Activated CD8-positive, alpha-beta memory T cell treated with anti-CD3 and anti-CD28 coated beads for 36 hours (primary cell): ENCODE results near the gene GPR22. TPM values are rescaled to one million over a fixed set of nuclear protein-coding genes. Genes with fewer than 3 reads are reported as not detected.

Experiments
- CTCF ChIA-PET: fragments of 350-600 bp; sonication (Branson Sonifier 250); formaldehyde crosslinking; loops from one replicate; lab custom pipeline; 2021; ENCODE audit warnings: antibody characterized with exemption; lab: Charles Lee
- POLR2A ChIA-PET: fragments of 350-600 bp; sonication (Branson Sonifier 250); formaldehyde crosslinking; loops from one replicate; lab custom pipeline; 2021; ENCODE audit warnings: antibody characterized with exemption; lab: Charles Lee
- total RNA-seq, 2 experiments: library from RNA; stranded (reverse); gene quantifications; one replicate each; pipeline ENCODE4 v1.2.3, GENCODE V29; 2021

The GPR22 gene
- total RNA-seq, 2 experiments from 2014 or later, result not detected

DNA sequence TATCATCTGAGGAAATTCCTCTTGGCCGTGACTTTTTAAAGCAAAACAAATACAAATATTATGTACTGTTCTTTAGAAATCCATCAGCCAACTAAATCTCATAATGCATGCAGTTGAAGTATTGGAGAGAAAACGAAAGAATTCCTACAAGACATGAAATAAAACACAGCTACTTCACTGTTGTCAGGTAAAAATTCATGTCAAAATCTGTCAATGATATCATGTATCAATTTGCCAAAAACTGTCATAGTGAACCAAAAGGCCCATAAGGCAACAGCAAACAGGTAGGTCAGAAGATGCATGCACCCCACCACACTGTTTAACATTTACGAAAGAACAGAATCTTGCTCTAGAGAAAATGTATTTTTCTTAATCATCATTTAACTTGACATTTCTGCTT is 2.3 kb downstream of the GPR22 start:
- CTCF ChIA-PET, result no interaction called here
- POLR2A ChIA-PET, result no interaction called here

DNA sequence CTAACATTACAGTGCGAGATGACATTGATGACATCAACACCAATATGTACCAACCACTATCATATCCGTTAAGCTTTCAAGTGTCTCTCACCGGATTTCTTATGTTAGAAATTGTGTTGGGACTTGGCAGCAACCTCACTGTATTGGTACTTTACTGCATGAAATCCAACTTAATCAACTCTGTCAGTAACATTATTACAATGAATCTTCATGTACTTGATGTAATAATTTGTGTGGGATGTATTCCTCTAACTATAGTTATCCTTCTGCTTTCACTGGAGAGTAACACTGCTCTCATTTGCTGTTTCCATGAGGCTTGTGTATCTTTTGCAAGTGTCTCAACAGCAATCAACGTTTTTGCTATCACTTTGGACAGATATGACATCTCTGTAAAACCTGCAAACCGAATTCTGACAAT is 4.3 kb downstream of the GPR22 start:
- ChIA-PET POLR2A (no interaction called here), CTCF (no interaction called here)

GRCh38 chr7:107479303-107479702 is 9.4 kb downstream of the GPR22 start:
- ChIA-PET POLR2A (no interaction called here), CTCF (no interaction called here)

DNA sequence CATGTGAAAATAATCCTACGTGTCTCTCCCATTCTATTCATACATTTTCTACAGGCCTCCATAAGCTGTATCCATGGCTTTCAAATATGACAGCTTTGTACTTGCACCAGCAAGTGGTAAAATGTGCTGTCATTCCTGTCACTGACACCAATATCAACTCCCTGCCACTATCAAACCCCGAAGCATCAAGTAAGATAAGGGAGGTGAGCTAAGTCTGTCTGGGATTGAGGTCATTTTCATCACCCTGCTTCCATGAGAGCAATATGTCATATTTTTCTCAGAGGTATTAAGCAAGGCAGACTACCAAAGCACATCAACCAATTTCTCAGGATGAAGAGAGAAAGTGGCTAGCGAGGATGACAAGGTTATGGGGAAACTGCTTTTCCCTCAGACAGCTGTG is 11.1 kb downstream of the GPR22 start:
- POLR2A ChIA-PET, result no interaction called here
- CTCF ChIA-PET, result no interaction called here

DNA sequence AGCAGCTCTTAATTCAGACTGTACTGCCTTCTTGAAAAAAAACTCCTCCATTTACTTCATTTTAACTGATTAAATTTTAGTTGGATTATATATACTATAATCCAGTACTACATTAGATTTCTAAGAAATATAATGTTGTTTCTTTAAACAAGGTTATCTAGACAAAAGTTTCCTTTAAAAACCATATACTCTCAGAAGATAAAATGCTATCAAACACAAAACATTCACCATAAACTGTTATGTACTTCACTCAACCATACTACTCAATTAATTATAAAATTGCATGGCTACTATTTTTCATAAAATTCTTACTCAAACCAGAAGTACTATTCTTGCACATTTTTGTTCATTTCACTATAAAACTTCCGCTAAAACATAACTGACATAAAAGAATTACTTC is 12.7 kb downstream of the GPR22 start:
- CTCF ChIA-PET, result no interaction called here
- POLR2A ChIA-PET, result no interaction called here

- ChIA-PET CTCF (no interaction called here), POLR2A (no interaction called here)
These were observed 16.2 kb downstream of the GPR22 start for GRCh38 chr7:107486041-107486440.

DNA sequence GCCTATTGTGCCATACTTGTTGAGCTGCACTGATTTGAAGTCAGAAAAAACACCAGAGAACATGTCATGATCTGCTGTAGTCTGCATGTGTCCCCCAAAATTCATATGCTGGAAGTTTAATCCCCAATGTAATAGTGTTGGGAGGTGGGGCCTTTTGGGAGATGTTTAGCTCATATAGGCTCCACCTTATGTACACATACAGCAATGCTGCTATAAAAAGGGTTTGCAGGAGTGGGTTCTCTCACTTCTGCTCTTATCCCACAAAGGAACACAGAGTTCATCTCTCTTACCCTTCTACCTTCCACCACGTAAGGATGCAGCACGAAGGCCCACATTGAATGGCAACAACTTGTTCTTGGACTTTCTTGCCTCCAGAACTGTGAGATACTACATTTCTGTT is 23.0 kb downstream of the GPR22 start:
- ChIA-PET CTCF (no interaction called here), POLR2A (no interaction called here)

- ChIA-PET POLR2A (no interaction called here), CTCF (interaction anchor here (1.1 kb wide), 1 partner anchor 31 kb away, joined by 3 read pairs; no protein-coding TSS in a partner anchor)
These were observed 24.5 kb downstream of the GPR22 start for GRCh38 chr7:107494315-107494751.

- ChIA-PET POLR2A (no interaction called here), CTCF (interaction anchor here (1.1 kb wide), 1 partner anchor 32 kb away, joined by 3 read pairs; no protein-coding TSS in a partner anchor)
These were observed 25.0 kb downstream of the GPR22 start for GRCh38 chr7:107494884-107495283.

DNA sequence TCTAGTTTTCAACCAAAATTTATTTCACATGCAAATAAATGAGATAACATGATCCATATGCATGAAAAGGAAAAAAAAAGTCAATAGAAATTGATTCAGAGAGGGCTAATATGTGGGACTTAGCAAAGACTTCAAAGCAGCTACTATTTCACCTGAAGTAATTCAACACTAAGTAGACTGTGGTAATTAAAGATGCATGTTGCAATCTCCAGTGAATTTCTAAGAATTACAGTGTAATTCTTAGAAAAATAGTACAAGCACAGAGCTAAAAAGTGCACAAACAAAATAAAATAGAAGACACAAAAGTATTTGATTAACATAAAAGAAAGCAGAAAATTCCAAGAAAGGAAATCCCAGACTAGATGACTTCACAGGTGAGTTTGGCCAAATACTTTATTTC is 25.7 kb downstream of the GPR22 start:
- POLR2A ChIA-PET, result no interaction called here
- CTCF ChIA-PET, result interaction anchor here (1.1 kb wide), 1 partner anchor 33 kb away, joined by 3 read pairs; no protein-coding TSS in a partner anchor

DNA sequence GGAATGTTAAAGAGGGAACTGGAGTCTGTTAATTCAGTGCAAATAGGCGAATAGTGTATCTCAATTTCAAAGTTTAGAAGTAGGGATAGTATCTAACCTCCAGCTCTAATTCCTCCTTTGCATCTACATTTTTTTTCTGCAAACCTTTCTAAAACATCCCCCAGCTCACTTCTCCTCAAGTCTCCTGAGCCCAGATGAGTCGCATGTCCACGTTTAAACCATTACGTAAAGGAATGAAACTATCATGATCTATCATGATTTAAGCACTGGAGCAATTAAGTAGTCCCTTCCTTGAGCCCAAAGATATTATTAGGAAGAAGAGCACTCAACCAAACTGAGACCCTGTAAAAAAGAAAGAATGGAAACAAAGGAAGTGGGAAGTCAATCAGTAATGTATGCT is 29.9 kb downstream of the GPR22 start:
- ChIA-PET POLR2A (no interaction called here), CTCF (interaction anchor here (0.7 kb wide), 1 partner anchor 986 kb away, joined by 3 read pairs; no protein-coding TSS in a partner anchor)

- POLR2A ChIA-PET, result no interaction called here
- CTCF ChIA-PET, result no interaction called here
These were observed 31.7 kb downstream of the GPR22 start for GRCh38 chr7:107501593-107501992.

GRCh38 chr7:107502154-107502553 is 32.3 kb downstream of the GPR22 start:
- ChIA-PET POLR2A (no interaction called here), CTCF (no interaction called here)

GRCh38 chr7:107502797-107503196 is 32.9 kb downstream of the GPR22 start:
- POLR2A ChIA-PET, result no interaction called here
- CTCF ChIA-PET, result no interaction called here

- POLR2A ChIA-PET, result no interaction called here
- CTCF ChIA-PET, result no interaction called here
These were observed 33.8 kb downstream of the GPR22 start for GRCh38 chr7:107503687-107504086.

- ChIA-PET POLR2A (no interaction called here), CTCF (interaction anchor here (1.4 kb wide), 1 partner anchor 42 kb away, joined by 3 read pairs; no protein-coding TSS in a partner anchor)
These were observed 35.5 kb downstream of the GPR22 start for GRCh38 chr7:107505362-107505761.

DNA sequence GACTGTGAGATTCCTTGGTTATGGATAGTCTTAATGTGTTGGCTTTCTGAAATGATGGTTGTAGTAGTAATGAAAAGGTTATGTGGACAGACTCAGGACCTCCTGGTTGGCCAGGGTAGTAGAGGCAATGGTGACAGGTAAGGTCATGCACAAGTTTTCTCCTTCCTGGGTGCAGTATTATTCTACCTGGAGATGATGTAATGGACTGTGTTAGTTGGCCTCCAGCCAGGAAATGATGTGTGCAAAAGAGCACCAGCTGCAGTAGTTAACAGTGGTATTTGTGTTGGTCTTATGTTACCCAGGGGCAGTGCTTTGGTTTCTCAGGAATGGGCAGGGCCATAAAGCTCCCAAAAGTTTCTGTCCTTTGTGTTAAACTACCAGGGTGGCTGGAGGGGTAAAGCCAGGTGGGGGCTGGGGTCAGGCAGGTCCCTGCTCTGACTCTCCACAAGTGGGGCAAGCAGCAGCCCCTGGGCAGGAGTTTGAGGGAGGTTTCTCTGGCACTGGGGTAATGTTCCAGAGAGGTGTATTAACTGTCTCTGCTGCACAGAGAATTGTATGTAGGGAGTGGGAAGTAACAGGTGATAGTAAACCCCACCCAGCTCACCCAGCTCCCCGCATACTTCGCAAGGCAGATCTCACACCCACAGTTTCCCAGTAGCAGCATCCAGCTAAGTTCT is 36.3 kb downstream of the GPR22 start:
- POLR2A ChIA-PET, result no interaction called here
- CTCF ChIA-PET, result interaction anchor here (1.4 kb wide), 1 partner anchor 43 kb away, joined by 3 read pairs; no protein-coding TSS in a partner anchor

DNA sequence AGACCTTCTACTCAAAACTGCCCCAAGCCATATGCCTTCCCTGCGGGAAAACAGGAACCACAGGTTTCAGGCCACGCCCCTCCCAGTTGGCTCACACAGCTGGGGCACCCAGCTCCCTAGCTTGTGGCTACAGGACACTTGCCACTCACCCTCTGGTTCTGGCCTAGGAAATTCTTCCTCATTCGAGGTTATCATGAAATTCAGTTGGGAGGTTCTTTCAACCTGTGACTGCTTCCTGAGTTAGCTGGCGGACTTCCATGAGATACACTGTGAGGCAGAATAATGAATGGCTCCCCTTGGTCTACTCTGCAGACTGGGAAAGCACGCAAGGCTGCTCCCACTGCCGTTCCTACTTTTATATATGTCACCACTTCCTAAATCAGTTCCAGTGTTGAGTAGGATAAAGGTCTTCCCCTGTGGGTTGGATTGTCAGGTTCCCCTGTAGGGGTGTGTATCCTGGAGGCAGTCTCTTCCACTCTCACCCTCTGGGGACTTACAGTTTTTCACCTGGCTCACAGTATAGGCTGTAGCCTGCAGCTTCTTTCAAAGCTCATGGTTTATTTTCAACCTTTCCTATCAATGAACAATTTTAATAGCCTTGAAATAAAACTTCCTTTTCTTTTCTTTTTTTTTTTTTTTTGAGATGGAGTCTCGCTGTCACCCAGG is 37.0 kb downstream of the GPR22 start:
- CTCF ChIA-PET, result no interaction called here

More for the DNA sequence above, 37.0 kb downstream of the GPR22 start:
- POLR2A ChIA-PET, result no interaction called here
